Measurements from ENCODE around the gene RRM1.

- no peak for TF ChIP-seq SUZ12 (IDR thresholded peaks at IDR 0.05; ENCODE audit: extremely low read depth, insufficient read depth, insufficient read length)
- TF ChIP-seq YY1 (IDR thresholded peaks at IDR 0.05; ENCODE audit: insufficient read depth, insufficient read length): no peak
- no peak for TF ChIP-seq ZNF274 (IDR thresholded peaks at IDR 0.05; ENCODE audit: low read depth, low read length)
Observed at GRCh38 chr11:4186464-4187054, 92.0 kb downstream of the RRM1 start.

Measured in NT2/D1 (cell line).